Measurements from ENCODE around the gene COL7A1.

COL7A1 gene

DNA sequence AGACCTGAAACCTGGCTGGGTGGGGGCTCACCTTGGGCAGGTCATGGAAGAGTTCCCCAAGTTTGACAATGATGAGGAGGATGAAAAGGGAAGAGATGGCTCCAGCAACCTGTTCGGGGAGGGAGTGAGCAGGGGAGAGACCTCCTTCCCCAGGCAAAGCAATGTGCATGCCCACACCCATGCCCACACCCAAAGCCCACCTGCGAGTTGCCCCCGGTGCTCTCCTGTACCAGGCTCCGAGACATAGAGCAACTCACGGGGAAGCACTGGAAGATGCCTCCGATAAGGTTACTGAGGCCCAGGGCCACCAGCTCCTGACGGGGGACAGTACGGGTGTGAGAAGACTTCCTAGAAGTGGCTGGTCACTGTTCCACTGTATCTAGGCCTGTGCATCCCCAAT is 35.3 kb upstream of the COL7A1 start:
- no peak overlapping the region for H2AFZ ChIP-seq (ENCODE audit: low read depth, low read length)
- peaks cover 10% of the 10 kb centered on the region for H3K4me1 ChIP-seq (ENCODE audit: insufficient read depth, low read length)
- H3K4me3 ChIP-seq (ENCODE audit: low read length): no peak overlapping the region
- no peaks in the 10 kb centered on the region for H3K27me3 ChIP-seq (ENCODE audit: insufficient read depth, low read length)
- no peaks in the 10 kb centered on the region for H3K9me3 ChIP-seq (ENCODE audit: low read length)
- H3K36me3 ChIP-seq (ENCODE audit: insufficient read depth, low read length): peaks cover 38% of the 10 kb centered on the region

DNA sequence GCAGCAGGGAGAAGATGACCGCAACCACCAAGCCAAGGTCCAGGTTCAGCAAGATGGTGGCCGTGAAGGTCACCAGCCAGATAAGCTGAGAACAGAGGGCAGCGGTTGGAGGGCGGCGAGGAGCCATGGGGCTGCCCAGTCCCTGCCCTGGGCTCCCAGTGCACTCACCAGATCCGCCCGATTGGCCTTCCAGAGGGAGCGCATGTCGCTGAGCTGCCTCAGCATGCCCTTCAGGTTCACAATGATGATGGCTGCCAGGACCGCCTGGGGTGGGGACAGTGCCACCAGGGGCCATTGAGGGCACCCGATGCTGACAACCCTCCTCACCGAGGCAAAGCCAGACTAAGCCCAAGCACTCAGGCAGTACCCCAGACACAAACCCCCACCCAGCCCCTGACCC is 34.8 kb upstream of the COL7A1 start:
- Histone ChIP-seq H3K9me3 (ENCODE audit: low read length) (no peaks in the 10 kb centered on the region), H2AFZ (ENCODE audit: low read depth, low read length) (no peak overlapping the region), H3K4me3 (ENCODE audit: low read length) (no peak overlapping the region), H3K36me3 (ENCODE audit: insufficient read depth, low read length) (peaks cover 43% of the 10 kb centered on the region), H3K4me1 (ENCODE audit: insufficient read depth, low read length) (peaks cover 10% of the 10 kb centered on the region), H3K27me3 (ENCODE audit: insufficient read depth, low read length) (no peaks in the 10 kb centered on the region)

DNA sequence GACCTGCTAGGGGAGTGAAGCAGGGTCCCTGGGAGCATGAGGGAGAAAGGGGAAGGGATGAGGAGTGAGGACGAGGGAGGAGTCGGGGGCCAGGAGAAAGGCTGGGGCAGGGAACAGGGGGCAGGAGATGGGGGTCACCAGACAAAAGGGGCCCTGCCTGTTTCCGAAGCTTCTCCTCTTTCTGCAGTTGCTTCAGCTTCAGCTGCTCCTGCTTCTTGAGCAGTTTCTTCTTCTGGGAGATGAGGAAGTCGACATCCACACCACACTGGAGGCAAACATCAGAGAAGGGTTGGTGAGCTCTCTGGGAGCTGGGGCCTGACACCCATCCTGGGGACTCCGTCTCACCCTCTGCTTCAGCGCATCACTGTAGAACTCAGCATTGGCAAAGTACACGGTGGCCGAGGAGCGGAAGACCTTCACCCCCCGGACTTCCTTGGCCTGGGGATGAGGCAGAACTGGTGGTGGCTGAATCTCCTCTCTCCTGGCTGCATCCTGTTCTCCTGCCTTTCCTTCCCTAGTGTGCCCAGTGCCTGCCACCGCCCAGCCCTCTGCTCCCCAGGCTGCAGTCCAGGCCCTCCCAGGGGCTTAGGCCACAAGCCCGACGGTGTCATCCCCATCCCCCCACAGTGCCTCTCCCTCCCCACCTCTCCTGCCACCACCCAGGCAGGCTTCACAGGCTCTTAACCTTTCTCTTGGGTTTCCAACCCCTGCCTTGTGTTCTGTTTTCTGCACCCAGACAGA is 33.3 kb upstream of the COL7A1 start:
- Histone ChIP-seq H3K4me3 (ENCODE audit: low read length) (no peak overlapping the region), H3K4me1 (ENCODE audit: insufficient read depth, low read length) (no peaks in the 10 kb centered on the region), H3K9me3 (ENCODE audit: low read length) (no peaks in the 10 kb centered on the region), H3K27me3 (ENCODE audit: insufficient read depth, low read length) (no peaks in the 10 kb centered on the region), H2AFZ (ENCODE audit: low read depth, low read length) (no peak overlapping the region), H3K36me3 (ENCODE audit: insufficient read depth, low read length) (peaks cover 44% of the 10 kb centered on the region)

DNA sequence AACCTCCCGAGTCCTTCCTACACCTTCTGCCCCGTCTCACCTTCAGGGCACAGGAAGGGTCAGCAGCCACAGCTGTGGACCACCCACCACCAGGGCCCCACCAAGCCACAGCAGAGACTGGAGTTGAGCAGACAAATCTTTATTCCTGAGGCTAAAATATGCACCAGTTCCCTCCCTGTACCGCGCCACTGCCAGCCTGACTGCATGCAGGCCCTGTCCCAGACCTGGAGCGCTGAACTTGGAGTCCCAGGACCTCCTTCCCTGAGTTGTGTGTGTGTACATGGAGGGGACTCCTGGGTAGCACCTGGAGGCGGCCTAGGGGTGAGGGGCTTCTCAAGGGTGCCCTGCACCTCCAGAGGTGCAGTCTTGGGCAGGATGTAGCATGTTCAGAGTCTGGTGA is 30.5 kb upstream of the COL7A1 start:
- Histone ChIP-seq H3K27me3 (ENCODE audit: insufficient read depth, low read length) (no peaks in the 10 kb centered on the region), H2AFZ (ENCODE audit: low read depth, low read length) (no peak overlapping the region), H3K36me3 (ENCODE audit: insufficient read depth, low read length) (peaks cover 30% of the 10 kb centered on the region), H3K4me1 (ENCODE audit: insufficient read depth, low read length) (no peaks in the 10 kb centered on the region), H3K9me3 (ENCODE audit: low read length) (no peaks in the 10 kb centered on the region), H3K4me3 (ENCODE audit: low read length) (no peak overlapping the region)

DNA sequence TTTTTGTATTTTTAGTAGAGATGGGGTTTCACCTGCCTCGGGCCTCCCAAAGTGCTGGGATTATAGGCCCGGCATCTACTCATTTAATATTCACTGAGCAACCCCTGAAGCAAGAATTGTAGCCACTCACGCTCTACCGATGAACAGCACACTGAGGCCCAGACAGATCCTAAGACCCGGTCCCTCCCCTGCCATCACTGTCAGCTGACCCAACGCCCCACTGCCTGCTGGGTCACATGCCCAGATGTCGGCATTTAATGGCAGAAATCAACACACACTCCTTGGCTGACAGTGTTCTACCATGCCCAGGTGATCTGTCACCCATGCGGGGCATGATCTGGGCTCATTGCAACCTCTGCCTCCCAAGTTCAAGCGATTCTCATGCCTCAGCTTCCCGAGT is 29.6 kb upstream of the COL7A1 start:
- H3K36me3 ChIP-seq (ENCODE audit: insufficient read depth, low read length): peaks cover 24% of the 10 kb centered on the region

DNA sequence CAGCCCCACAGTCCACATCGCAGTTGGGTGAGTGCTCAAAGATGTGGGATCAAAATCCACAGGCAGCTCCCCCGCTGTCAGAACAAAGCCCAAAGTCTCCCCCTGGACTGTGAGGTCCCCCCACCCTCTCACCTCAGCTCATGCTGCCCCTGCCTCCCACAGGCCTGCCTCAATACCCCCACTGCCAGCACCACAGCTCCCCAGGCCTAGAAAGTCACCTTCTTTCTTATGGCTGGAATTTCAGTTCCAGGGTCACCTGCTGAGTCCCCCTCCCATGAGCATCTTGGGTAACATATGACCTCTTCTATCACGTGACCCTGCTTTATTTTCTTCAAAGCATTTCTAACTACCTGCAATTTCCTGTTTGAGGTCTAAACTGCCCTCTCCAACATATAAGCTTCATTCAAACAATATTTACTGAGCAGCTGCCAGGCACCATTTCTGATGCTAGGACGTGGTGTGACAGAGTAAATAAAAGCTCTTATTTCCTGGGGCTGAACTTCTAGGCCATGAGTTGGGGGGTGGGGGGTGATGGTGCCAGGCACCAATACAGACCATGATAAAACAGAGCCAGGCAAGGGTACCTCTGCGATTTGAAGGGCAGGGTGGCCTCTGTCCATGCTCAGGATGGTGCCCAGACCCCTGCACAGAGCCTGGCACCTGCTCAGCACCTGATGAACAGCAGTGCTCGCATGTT is 28.9 kb upstream of the COL7A1 start:
- no peak overlapping the region for H2AFZ ChIP-seq (ENCODE audit: low read depth, low read length)
- no peaks in the 10 kb centered on the region for H3K4me1 ChIP-seq (ENCODE audit: insufficient read depth, low read length)
- H3K4me3 ChIP-seq (ENCODE audit: low read length): no peak overlapping the region
- H3K9me3 ChIP-seq (ENCODE audit: low read length): no peaks in the 10 kb centered on the region
- no peaks in the 10 kb centered on the region for H3K27me3 ChIP-seq (ENCODE audit: insufficient read depth, low read length)
- peaks cover 20% of the 10 kb centered on the region for H3K36me3 ChIP-seq (ENCODE audit: insufficient read depth, low read length)

More for the DNA sequence above, 29.6 kb upstream of the COL7A1 start:
- H3K9me3 ChIP-seq (ENCODE audit: low read length): no peaks in the 10 kb centered on the region
- no peaks in the 10 kb centered on the region for H3K4me1 ChIP-seq (ENCODE audit: insufficient read depth, low read length)
- no peak overlapping the region for H2AFZ ChIP-seq (ENCODE audit: low read depth, low read length)
- no peak overlapping the region for H3K4me3 ChIP-seq (ENCODE audit: low read length)
- no peaks in the 10 kb centered on the region for H3K27me3 ChIP-seq (ENCODE audit: insufficient read depth, low read length)

DNA sequence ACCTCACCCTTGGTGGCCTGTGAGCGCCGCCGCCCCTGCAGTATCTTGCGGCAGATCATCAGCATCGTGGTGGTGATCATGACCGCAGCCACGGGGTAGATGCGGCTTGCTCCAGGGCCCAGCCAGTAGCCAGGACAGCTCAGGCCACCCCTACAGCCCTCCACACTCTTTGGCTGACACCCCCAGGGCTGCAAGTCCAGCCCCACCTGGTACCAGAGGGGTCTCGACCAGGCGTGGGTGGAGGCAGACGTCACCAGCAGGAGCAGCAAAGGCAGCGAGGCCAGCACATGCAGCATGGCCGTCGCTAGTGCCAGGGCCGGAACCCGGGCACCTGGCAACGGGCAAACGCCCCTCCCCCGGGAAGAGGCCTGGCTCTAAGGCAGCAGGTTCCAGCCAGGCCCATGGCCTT is 26.3 kb upstream of the COL7A1 start, which contains the start of gene TMEM89:
Gene TMEM89 (minus strand): TSS at position 309 of the 409 bp plus-strand sequence. CDS start 13 bp downstream, at position 296.
- no peaks in the 10 kb centered on the region for H3K4me1 ChIP-seq (ENCODE audit: insufficient read depth, low read length)
- H3K36me3 ChIP-seq (ENCODE audit: insufficient read depth, low read length): peaks cover 15% of the 10 kb centered on the region

DNA sequence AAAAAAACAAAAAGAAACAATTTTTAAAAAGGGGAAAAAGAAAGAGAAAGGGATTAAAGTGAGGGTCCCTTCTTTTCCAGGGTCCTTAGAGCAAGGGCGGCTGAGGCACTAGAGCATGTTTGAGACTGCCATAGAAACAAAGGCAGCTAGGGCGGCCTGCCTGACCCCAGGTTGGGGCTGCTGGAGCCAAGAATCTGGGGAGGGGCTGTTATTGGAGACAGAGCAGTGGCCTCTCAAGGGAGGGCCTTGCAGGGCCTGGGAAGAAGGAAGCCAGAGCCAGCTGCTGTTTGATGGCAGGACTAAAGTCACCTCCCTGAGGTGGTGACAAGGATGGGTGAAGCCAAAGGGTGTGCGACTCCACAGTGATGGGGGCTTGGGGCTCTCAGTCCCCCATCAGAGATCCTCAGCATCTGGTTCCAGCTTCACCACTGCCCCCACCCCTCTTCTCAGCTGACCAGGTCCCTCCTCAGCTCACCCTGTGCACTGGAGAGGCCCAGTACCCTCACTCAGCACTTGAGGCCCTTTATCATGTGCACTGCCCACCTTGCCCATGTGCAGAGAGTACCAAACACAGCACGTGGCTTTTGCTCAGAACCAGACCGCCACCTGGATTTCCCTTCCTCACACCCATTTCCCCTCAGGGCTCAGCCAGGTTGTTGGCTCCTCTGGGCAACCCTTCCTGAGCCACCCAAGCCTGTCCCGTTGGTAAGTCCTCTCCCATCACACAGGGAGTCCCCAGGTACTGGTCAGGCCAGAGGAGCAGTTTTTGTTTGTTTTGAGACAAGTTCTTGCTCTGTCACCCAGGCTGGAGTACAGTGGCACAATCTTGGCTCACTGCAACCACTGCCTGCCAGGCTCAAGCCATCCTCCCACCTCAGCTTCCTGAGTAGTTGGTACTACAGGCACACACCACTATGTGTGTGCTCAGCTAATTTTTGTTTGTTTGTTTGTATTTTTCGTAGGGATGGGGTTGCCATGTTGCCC is 24.7 kb upstream of the COL7A1 start:
- no peaks in the 10 kb centered on the region for H3K27me3 ChIP-seq (ENCODE audit: insufficient read depth, low read length)
- peaks cover 10% of the 10 kb centered on the region for H3K36me3 ChIP-seq (ENCODE audit: insufficient read depth, low read length)
- no peak overlapping the region for H2AFZ ChIP-seq (ENCODE audit: low read depth, low read length)
- H3K4me1 ChIP-seq (ENCODE audit: insufficient read depth, low read length): no peaks in the 10 kb centered on the region
- H3K9me3 ChIP-seq (ENCODE audit: low read length): peaks cover 11% of the 10 kb centered on the region
- H3K4me3 ChIP-seq (ENCODE audit: low read length): no peak overlapping the region

More for the DNA sequence above, 26.3 kb upstream of the COL7A1 start, which contains the start of gene TMEM89:
- H3K4me3 ChIP-seq (ENCODE audit: low read length): no peak within 1 kb of the TSS
- H2AFZ ChIP-seq (ENCODE audit: low read depth, low read length): no peak within 1 kb of the TSS
- no peaks in the 10 kb centered on the region for H3K27me3 ChIP-seq (ENCODE audit: insufficient read depth, low read length)
- H3K9me3 ChIP-seq (ENCODE audit: low read length): peaks cover 11% of the 10 kb centered on the region

DNA sequence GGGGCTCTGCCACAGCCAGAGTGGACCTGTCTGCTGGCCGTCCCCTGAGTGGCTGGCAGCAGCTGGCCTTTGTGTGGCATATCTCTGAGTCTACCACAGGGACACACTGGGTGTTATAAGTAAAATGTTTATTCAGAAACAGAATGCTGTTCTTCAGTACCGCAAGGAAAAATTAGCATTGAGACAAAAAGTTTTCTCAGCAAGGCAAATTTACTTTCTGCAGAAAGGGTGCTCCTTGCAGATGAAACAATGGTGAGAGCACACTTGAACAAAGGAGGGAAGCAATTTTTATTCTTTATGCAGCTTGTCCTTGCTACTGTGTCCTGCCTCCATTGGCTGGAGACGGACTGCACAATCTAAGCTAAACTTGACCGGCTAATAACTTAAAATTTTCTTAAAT is 22.4 kb upstream of the COL7A1 start:
- H3K9me3 ChIP-seq (ENCODE audit: low read length): peaks cover 11% of the 10 kb centered on the region
- no peak overlapping the region for H2AFZ ChIP-seq (ENCODE audit: low read depth, low read length)

DNA sequence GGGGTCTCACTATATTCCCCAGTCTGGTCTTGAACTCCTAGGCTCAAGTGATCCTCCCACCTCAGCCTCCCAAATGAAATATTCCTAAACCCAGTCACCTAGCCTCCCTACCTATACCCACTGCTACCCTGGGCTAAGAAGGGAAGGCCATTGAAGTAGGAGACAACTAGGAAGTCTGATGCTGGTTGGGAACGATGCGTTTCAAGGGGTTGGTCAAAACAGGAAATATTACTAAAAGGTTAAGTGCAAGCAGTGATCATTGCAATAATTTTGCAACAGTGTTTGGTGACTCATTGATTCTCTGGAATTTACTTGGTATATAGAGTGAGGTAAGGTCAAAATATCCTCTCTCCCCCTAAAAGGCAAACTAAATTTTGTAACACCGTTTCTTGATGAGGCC is 18.9 kb upstream of the COL7A1 start:
- no peaks in the 10 kb centered on the region for H3K4me1 ChIP-seq (ENCODE audit: insufficient read depth, low read length)
- H3K36me3 ChIP-seq (ENCODE audit: insufficient read depth, low read length): peaks cover 4% of the 10 kb centered on the region
- H3K9me3 ChIP-seq (ENCODE audit: low read length): peaks cover 11% of the 10 kb centered on the region
- no peak overlapping the region for H3K4me3 ChIP-seq (ENCODE audit: low read length)
- no peaks in the 10 kb centered on the region for H3K27me3 ChIP-seq (ENCODE audit: insufficient read depth, low read length)
- H2AFZ ChIP-seq (ENCODE audit: low read depth, low read length): no peak overlapping the region

More for the DNA sequence above, 22.4 kb upstream of the COL7A1 start:
- no peak overlapping the region for H3K4me3 ChIP-seq (ENCODE audit: low read length)
- H3K36me3 ChIP-seq (ENCODE audit: insufficient read depth, low read length): peaks cover 8% of the 10 kb centered on the region
- H3K27me3 ChIP-seq (ENCODE audit: insufficient read depth, low read length): no peaks in the 10 kb centered on the region
- no peaks in the 10 kb centered on the region for H3K4me1 ChIP-seq (ENCODE audit: insufficient read depth, low read length)

DNA sequence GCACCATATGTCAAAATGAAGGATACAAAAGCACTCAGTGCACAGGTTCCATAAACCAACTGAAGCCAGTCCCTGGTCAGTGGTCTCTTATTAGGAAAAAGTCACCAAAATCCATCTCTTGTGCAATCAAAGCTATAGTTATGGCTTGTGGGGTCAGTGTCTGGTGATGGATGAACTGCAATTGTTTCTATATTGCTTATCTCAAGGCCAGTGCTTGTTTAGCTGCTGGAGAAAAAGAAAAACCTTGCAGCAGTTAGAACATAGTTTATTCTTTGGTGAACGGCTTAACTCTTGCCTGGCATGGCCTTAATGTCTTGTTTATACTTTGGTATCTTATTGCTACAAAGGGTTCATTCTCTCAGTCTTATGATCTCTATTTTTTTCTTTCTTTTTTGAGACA is 17.2 kb upstream of the COL7A1 start:
- Histone ChIP-seq H3K27me3 (ENCODE audit: insufficient read depth, low read length) (no peaks in the 10 kb centered on the region), H2AFZ (ENCODE audit: low read depth, low read length) (no peak overlapping the region), H3K9me3 (ENCODE audit: low read length) (peaks cover 4% of the 10 kb centered on the region), H3K4me1 (ENCODE audit: insufficient read depth, low read length) (peaks cover 10% of the 10 kb centered on the region), H3K36me3 (ENCODE audit: insufficient read depth, low read length) (peaks cover 10% of the 10 kb centered on the region), H3K4me3 (ENCODE audit: low read length) (no peak overlapping the region)

DNA sequence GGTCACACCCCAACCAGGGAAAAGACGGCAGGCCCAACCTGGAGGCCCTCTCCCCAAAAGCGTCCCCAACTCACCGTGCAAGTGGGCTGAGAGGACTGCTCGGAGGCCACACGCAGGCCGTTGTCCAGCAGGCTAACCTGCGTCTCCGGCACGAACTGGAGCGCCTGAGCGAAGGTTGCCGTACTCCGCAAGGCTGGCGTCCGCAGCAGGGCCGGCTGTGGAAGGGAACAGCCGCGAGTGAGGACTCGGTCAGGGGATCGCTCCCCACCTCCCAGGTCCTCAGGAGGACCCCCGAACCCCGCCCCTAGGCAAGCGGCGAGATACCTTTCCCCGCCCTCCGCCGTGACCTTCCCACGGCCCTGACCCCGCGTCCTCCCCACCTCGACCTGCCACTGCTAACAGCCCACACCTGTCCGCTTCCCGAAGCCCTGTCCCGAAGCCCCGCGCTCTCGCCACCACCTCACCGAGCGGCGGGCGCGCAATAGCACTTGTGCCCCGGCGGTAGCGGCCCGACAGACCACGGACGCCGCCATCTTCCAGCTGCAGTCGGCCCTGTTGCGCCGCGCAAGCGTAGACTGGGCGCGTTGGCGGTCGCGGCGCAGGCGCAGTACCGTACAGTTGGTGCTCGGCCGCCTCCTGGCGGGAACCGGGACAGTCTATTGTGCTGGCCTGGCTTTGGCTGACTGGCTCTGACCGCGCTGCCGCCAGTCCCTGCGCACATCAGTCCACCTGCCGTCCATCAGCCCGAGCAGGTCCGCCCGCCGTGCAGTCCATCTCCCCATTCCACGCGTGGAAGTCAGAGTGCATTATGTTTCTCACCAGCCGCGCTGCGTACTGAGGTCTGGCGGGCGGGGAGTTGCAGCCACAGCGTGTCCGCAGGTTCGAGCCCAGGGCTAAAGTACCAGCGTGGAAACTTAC is 14.2 kb upstream of the COL7A1 start, which contains the start of gene UQCRC1:
Gene UQCRC1 (minus strand): TSS at position 559 of the 918 bp plus-strand sequence. CDS start 26 bp downstream, at position 533.
- H3K27me3 ChIP-seq (ENCODE audit: insufficient read depth, low read length): no peaks in the 10 kb centered on the region

More for the DNA sequence above, 14.2 kb upstream of the COL7A1 start, which contains the start of gene UQCRC1:
- H3K4me1 ChIP-seq (ENCODE audit: insufficient read depth, low read length): peaks cover 10% of the 10 kb centered on the region
- H3K36me3 ChIP-seq (ENCODE audit: insufficient read depth, low read length): peaks cover 33% of the 10 kb centered on the region
- H3K9me3 ChIP-seq (ENCODE audit: low read length): no peaks in the 10 kb centered on the region
- H2AFZ ChIP-seq (ENCODE audit: low read depth, low read length): peak within 1 kb of the TSS; percentile 73
- H3K4me3 ChIP-seq (ENCODE audit: low read length): peak within 1 kb of the TSS; percentile 84

All from neuron (in vitro differentiated cells).